ENCODE measurements around the gene NIPSNAP2.

DNA sequence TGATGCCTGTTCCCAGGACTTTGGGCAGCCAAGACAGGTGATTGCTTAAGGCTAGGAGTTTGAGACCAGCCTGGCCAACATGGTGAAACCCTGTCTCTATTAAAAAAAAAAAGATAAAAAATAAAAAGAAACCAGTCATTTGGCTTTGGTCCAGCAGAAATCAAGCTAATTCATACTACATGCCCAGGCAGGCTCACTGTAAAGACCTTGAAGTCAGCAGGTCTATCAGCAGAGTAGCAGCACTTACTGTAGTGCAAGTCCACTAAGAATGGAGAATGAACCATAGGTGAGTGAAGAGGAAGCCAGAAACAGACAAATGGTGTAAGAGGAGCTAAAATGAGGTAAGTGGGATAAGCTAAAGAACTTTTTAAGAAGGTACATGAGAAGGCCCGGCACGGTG, 62.2 kb downstream of the NIPSNAP2 start:
- TF ChIP-seq, protein P1, sequence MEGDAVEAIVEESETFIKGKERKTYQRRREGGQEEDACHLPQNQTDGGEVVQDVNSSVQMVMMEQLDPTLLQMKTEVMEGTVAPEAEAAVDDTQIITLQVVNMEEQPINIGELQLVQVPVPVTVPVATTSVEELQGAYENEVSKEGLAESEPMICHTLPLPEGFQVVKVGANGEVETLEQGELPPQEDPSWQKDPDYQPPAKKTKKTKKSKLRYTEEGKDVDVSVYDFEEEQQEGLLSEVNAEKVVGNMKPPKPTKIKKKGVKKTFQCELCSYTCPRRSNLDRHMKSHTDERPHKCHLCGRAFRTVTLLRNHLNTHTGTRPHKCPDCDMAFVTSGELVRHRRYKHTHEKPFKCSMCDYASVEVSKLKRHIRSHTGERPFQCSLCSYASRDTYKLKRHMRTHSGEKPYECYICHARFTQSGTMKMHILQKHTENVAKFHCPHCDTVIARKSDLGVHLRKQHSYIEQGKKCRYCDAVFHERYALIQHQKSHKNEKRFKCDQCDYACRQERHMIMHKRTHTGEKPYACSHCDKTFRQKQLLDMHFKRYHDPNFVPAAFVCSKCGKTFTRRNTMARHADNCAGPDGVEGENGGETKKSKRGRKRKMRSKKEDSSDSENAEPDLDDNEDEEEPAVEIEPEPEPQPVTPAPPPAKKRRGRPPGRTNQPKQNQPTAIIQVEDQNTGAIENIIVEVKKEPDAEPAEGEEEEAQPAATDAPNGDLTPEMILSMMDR (IDR thresholded peaks at IDR 0.05; ENCODE audit: low read depth, low read length): no peak
- TF ChIP-seq, protein P2, sequence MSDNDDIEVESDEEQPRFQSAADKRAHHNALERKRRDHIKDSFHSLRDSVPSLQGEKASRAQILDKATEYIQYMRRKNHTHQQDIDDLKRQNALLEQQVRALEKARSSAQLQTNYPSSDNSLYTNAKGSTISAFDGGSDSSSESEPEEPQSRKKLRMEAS (IDR thresholded peaks at IDR 0.05; ENCODE audit: low read depth, low read length): no peak
- TF ChIP-seq POLR2A (IDR thresholded peaks at IDR 0.05; ENCODE audit: extremely low read depth, insufficient read length): no peak

Measured in NB4 (cell line).